Activated naive CD8-positive, alpha-beta T cell treated with anti-CD3 and anti-CD28 coated beads, Interleukin-2, amount 10 ng/mL, durations not matched to agents 7 days and 5 days (primary cell): ENCODE measurements around the gene SLC13A5. TPM values are rescaled to one million over a fixed set of nuclear protein-coding genes. Genes with fewer than 3 reads are reported as not detected.

Source experiments
- microRNA-seq: library from miRNA; unstranded; fragments of <30 nt; microRNA quantifications from one replicate; pipeline ENCODE4 v1.2.0, GENCODE V29; 2022
- total RNA-seq, 2 experiments: library from RNA; stranded (reverse); gene quantifications; one replicate each; pipeline ENCODE4 v1.2.3, GENCODE V29; 2021

SLC13A5 gene
- total RNA-seq, 2 experiments from 2014 or later, result not detected

Small RNA genes within 50 kb of the gene (microRNA-seq; reads per million reads assigned to microRNA genes)
- gene MIR4520-1 (not detected), gene MIR4520-2 (not detected)

Other genes with a start within 250 kb of the SLC13A5 start
- under 1 TPM; 0.64 to 0.77 TPM for gene PITPNM3, start 156.8 kb downstream of the SLC13A5 start, total RNA-seq
- gene KIAA0753, start 72.7 kb downstream of the SLC13A5 start, total RNA-seq, result 10 to 100 TPM; 17.0 to 18.2 TPM
- 10 to 100 TPM; 52.7 to 54.6 TPM for gene TXNDC17, start 72.3 kb downstream of the SLC13A5 start, total RNA-seq
- gene MED31, start 61.8 kb downstream of the SLC13A5 start, total RNA-seq, result 10 to 100 TPM; 23.1 to 23.2 TPM
- 1 to 10 TPM; 2.0 to 2.5 TPM for gene C17orf100, start 61.6 kb downstream of the SLC13A5 start, total RNA-seq
- 100 to 1,000 TPM; 280 to 302 TPM for gene XAF1, start 42.7 kb upstream of the SLC13A5 start, total RNA-seq
- gene FBXO39, start 62.8 kb upstream of the SLC13A5 start, total RNA-seq, result under 1 TPM; 0.48 to 0.69 TPM
- gene TEKT1, start 118.4 kb upstream of the SLC13A5 start, total RNA-seq, result not detected